Activated CD4-positive, alpha-beta memory T cell treated with anti-CD3 and anti-CD28 coated beads, Interleukin-2, amount 10 ng/mL, durations not matched to agents 7 days and 5 days (primary cell): ENCODE data around the gene PLD6. TPM values are rescaled to one million over a fixed set of nuclear protein-coding genes. Genes with fewer than 3 reads are reported as not detected.
"Not testable (repeated sequence)": the region's sequence is repeated elsewhere in the genome, so short reads cannot be mapped to it uniquely, and the experiment has no call there.

ENCODE experiments used
- CTCF ChIA-PET: fragments of 350-600 bp; sonication (Branson Sonifier 250); formaldehyde crosslinking; loops from one replicate; lab custom pipeline; 2021; ENCODE audit warnings: antibody characterized with exemption, inconsistent platforms; lab: Charles Lee
- POLR2A ChIA-PET: fragments of 350-600 bp; sonication (Branson Sonifier 250); formaldehyde crosslinking; loops from one replicate; lab custom pipeline; 2021; ENCODE audit warnings: antibody characterized with exemption; lab: Charles Lee
- DNase-seq: peaks from one replicate; pipeline ENCODE4 v3.0.0-alpha.2; 2020
- H3K27ac Mint-ChIP-seq: one replicate; pipeline ENCODE4 v1.8.0; 2021; ENCODE audit warnings: mild to moderate bottlenecking, mixed read lengths
- H3K27me3 Mint-ChIP-seq: one replicate; pipeline ENCODE4 v1.8.0; 2021; ENCODE audit warnings: mixed read lengths
- H3K36me3 Mint-ChIP-seq: one replicate; pipeline ENCODE4 v1.8.0; 2021; ENCODE audit warnings: low read depth, mixed read lengths
- H3K4me1 Mint-ChIP-seq: one replicate; pipeline ENCODE4 v1.8.0; 2021; ENCODE audit warnings: mixed read lengths
- H3K4me3 Mint-ChIP-seq: one replicate; pipeline ENCODE4 v1.8.0; 2021; ENCODE audit warnings: mild to moderate bottlenecking, mixed read lengths
- H3K9me3 Mint-ChIP-seq: one replicate; pipeline ENCODE4 v1.8.0; 2021; ENCODE audit warnings: mixed read lengths
- total RNA-seq, 2 experiments: library from RNA; stranded (reverse); gene quantifications; one replicate each; pipeline ENCODE4 v1.2.3, GENCODE V29; 2021

The PLD6 gene
- total RNA-seq, 2 experiments from 2014 or later: 6.3 to 6.6 TPM

DNA sequence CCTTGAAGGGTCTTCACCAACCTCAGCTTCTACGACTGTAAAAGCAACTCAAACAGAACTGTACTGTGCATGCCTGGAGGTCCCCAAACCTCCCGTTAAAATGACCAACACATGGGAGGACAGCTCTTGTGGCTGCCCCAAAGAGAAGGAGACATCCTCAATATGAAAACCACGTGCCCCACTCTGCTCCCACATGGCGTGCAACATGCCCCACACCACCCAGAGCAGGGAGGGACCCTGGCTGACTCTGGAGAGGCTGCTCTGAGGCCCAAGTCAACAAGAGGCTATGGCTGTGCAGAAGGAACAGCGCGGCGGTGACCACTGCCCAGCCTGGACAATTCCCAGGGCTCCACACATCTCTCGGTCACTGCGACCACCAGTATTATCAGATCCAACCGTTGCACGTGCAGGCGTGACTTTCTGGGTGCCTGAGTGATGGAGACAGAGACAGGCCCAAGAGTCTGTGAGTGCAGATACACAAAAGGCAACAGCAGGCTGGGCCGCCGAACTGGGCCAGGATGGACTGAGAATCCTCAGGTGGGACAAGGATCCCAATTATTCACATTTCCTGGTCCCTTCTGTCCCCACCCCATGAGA is 1.4 kb downstream of the PLD6 start:
- peaks cover 23% of the 10 kb centered on the region for H3K36me3 Mint-ChIP-seq
- H3K27ac Mint-ChIP-seq: peak overlapping the region; percentile 73
- no peak for DNase-seq
- H3K4me3 Mint-ChIP-seq: peak overlapping the region; percentile 83
- H3K4me1 Mint-ChIP-seq: peaks cover 31% of the 10 kb centered on the region
- no peaks in the 10 kb centered on the region for H3K9me3 Mint-ChIP-seq
- H3K27me3 Mint-ChIP-seq: no peaks in the 10 kb centered on the region
- ChIA-PET POLR2A (interaction anchor here (0.8 to 6.3 kb wide), 10 partner anchors 10 to 162 kb away, joined by 3 to 49 read pairs (median 8); partner anchors contain the start of genes FLCN and MPRIP), CTCF (interaction anchor here (1.1 to 1.3 kb wide), 2 partner anchors 27 to 63 kb away, joined by 3 read pairs; no protein-coding TSS in a partner anchor)

DNA sequence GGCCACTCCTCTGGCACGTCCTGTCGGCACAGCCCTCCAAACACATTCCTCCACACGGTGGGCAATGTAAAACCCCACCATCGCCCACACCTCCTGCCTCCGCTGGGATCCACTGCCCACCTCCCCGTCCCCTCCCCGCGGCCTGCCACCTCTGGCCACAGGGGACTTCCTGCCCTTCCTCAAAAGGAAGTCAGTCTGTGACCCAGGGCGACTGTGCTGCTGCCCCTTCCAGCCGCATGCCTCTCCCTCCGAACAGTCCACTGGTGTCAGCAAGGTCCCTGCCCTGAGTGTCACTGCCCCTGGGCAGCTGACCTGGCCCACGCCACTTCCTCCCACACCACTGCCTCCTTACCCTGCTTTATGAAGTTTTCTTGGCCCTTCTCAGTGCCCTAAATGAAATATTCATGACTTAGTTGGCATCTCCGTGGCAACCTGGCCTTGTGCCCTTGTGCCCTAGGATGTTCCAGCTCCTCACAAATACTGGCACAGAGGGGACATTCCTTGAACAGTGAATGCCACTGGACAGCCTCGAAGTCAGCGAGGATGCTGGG is 2.0 kb downstream of the PLD6 start:
- CTCF ChIA-PET: interaction anchor here (1.1 kb wide), 1 partner anchor 26 kb away, joined by 3 read pairs; no protein-coding TSS in a partner anchor
- H3K4me1 Mint-ChIP-seq: peaks cover 31% of the 10 kb centered on the region
- peak overlapping the region; percentile 73 for H3K27ac Mint-ChIP-seq
- no peaks in the 10 kb centered on the region for H3K27me3 Mint-ChIP-seq
- H3K36me3 Mint-ChIP-seq: peaks cover 23% of the 10 kb centered on the region
- POLR2A ChIA-PET: interaction anchor here (1.3 to 6.3 kb wide), 5 partner anchors 9 to 31 kb away, joined by 3 to 49 read pairs (median 12); no protein-coding TSS in a partner anchor
- peak overlapping the region; percentile 83 for H3K4me3 Mint-ChIP-seq
- DNase-seq: no peak
- no peaks in the 10 kb centered on the region for H3K9me3 Mint-ChIP-seq

DNA sequence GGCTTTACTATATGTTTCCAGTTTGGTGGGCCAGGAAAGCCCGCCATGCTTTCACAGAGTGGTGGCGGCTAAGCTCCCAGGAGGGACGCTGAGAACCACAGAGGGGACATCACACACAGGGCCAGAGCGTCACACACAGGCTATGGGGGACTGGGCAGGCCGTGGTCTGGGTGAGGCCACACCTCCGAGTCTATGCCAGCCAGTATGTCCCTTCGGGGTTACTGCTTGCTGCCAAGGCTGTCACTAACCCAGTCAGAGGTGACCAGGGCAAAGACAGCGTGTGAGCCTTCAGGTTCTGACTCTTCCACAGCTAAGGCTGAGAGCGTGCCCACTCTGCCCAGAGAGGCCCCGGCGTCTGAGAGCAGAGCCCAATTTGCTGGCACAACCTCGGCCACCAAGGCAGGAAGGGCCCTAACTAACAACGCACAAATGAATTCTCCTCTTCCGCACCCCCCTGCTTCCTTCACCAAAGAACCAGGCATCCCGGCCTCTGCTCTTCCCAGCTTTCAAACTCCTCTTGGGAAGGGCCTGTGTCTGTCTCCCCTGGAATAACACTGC is 2.9 kb downstream of the PLD6 start:
- no peaks in the 10 kb centered on the region for H3K27me3 Mint-ChIP-seq
- ChIA-PET CTCF (no interaction called here), POLR2A (interaction anchor here (2.6 to 6.3 kb wide), 2 partner anchors 14 to 27 kb away, joined by 12 to 49 read pairs; no protein-coding TSS in a partner anchor)
- no peak overlapping the region for H3K4me3 Mint-ChIP-seq
- DNase-seq: no peak
- H3K9me3 Mint-ChIP-seq: no peaks in the 10 kb centered on the region
- H3K27ac Mint-ChIP-seq: no peak overlapping the region
- peaks cover 23% of the 10 kb centered on the region for H3K36me3 Mint-ChIP-seq
- H3K4me1 Mint-ChIP-seq: peaks cover 31% of the 10 kb centered on the region

DNA sequence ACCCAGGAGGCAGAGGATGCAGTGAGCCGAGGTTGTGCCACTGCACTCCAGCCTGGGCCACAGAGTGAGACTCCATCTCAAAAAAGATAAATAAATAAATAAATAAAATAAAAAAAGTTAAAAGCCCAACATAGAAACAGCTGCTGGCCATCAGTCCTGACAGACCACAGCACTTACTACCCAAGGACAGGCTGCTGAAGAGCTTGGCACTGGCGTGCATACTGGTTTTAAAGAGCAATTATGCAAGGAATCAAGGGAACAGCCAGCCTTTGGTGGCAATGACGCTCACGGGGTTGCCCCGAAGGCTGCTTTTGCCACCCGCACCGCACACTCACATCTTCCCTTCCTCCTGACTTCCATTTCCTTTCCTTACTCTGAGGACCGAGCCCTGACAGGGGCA is 4.2 kb downstream of the PLD6 start:
- peaks cover 26% of the 10 kb centered on the region for H3K36me3 Mint-ChIP-seq

GRCh38 chr17:17201271-17201670 is 4.9 kb downstream of the PLD6 start:
- Mint-ChIP-seq H3K9me3 (no peaks in the 10 kb centered on the region), H3K4me1 (peaks cover 37% of the 10 kb centered on the region), H3K27ac (peak overlapping the region; percentile 19), H3K27me3 (no peaks in the 10 kb centered on the region), H3K4me3 (no peak overlapping the region), H3K36me3 (peaks cover 26% of the 10 kb centered on the region)
- POLR2A ChIA-PET: interaction anchor here (1.2 kb wide), 1 partner anchor 24 kb away, joined by 4 read pairs; no protein-coding TSS in a partner anchor
- DNase-seq: no peak
- CTCF ChIA-PET: interaction anchor here (1.2 to 1.3 kb wide), 2 partner anchors 15 to 25 kb away, joined by 3 to 5 read pairs; no protein-coding TSS in a partner anchor

More for the DNA sequence above, 4.2 kb downstream of the PLD6 start:
- ChIA-PET CTCF (no interaction called here), POLR2A (interaction anchor here (1.2 to 6.3 kb wide), 2 partner anchors 13 to 24 kb away, joined by 4 to 49 read pairs; no protein-coding TSS in a partner anchor)
- Mint-ChIP-seq H3K4me3 (no peak overlapping the region), H3K4me1 (peaks cover 38% of the 10 kb centered on the region), H3K9me3 (no peaks in the 10 kb centered on the region), H3K27me3 (no peaks in the 10 kb centered on the region), H3K27ac (no peak overlapping the region)
- DNase-seq: no peak

DNA sequence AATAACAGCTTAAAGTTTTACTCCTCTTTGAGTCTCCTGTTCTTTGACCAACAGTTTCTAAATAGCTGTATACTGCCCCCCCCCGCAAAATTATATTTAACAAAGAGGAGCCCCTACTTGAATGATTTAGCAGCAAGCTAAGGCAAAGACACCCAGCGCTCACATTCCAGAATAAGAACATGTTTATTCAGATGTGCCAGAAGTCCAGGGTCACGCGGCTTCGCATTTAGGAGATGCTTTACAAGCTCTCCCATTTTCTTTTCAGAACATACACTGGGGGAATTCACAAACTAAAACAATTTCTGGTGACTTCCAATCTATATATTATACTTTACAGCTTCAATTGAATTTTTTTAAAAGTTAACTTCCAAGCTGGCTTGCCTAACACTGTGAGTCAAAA is 5.3 kb downstream of the PLD6 start:
- H3K36me3 Mint-ChIP-seq: peaks cover 26% of the 10 kb centered on the region
- H3K9me3 Mint-ChIP-seq: no peaks in the 10 kb centered on the region
- peaks cover 36% of the 10 kb centered on the region for H3K4me1 Mint-ChIP-seq
- H3K27ac Mint-ChIP-seq: peak overlapping the region; percentile 19
- H3K4me3 Mint-ChIP-seq: no peak overlapping the region
- ChIA-PET POLR2A (interaction anchor here (1.2 kb wide), 1 partner anchor 23 kb away, joined by 4 read pairs; no protein-coding TSS in a partner anchor), CTCF (interaction anchor here (1.2 to 1.3 kb wide), 2 partner anchors 15 to 25 kb away, joined by 3 to 5 read pairs; no protein-coding TSS in a partner anchor)
- no peak for DNase-seq
- H3K27me3 Mint-ChIP-seq: no peaks in the 10 kb centered on the region

- no peak for DNase-seq
- peaks cover 26% of the 10 kb centered on the region for H3K36me3 Mint-ChIP-seq
- POLR2A ChIA-PET: no interaction called here
- H3K9me3 Mint-ChIP-seq: no peaks in the 10 kb centered on the region
- H3K27me3 Mint-ChIP-seq: no peaks in the 10 kb centered on the region
- no peak overlapping the region for H3K4me3 Mint-ChIP-seq
- no peak overlapping the region for H3K27ac Mint-ChIP-seq
- peaks cover 31% of the 10 kb centered on the region for H3K4me1 Mint-ChIP-seq
- CTCF ChIA-PET: interaction anchor here (1.2 to 1.3 kb wide), 2 partner anchors 14 to 24 kb away, joined by 3 to 5 read pairs; no protein-coding TSS in a partner anchor
Measured at GRCh38 chr17:17200311-17200710, 5.8 kb downstream of the PLD6 start.

- no peak overlapping the region for H3K27ac Mint-ChIP-seq
- POLR2A ChIA-PET: no interaction called here
- H3K36me3 Mint-ChIP-seq: peaks cover 19% of the 10 kb centered on the region
- CTCF ChIA-PET: interaction anchor here (0.6 kb wide), 1 partner anchor 57 kb away, joined by 3 read pairs; no protein-coding TSS in a partner anchor
- H3K27me3 Mint-ChIP-seq: no peaks in the 10 kb centered on the region
- H3K9me3 Mint-ChIP-seq: no peaks in the 10 kb centered on the region
- H3K4me1 Mint-ChIP-seq: peaks cover 11% of the 10 kb centered on the region
- no peak for DNase-seq
- no peak overlapping the region for H3K4me3 Mint-ChIP-seq
Measured at GRCh38 chr17:17198281-17198680, 7.9 kb downstream of the PLD6 start.

GRCh38 chr17:17196776-17197175 is 9.4 kb downstream of the PLD6 start:
- peaks cover 9% of the 10 kb centered on the region for H3K36me3 Mint-ChIP-seq
- H3K27ac Mint-ChIP-seq: no peak overlapping the region
- no peak overlapping the region for H3K4me3 Mint-ChIP-seq
- H3K27me3 Mint-ChIP-seq: no peaks in the 10 kb centered on the region
- ChIA-PET POLR2A (interaction anchor here (0.8 to 1.3 kb wide), 4 partner anchors 9 to 17 kb away, joined by 3 read pairs; no protein-coding TSS in a partner anchor), CTCF (interaction anchor here (1.3 to 1.5 kb wide), 3 partner anchors 9 to 13 kb away, joined by 3 to 4 read pairs (median 3); partner anchors contain the start of gene PLD6)
- no peak for DNase-seq
- no peaks in the 10 kb centered on the region for H3K9me3 Mint-ChIP-seq
- peaks cover 12% of the 10 kb centered on the region for H3K4me1 Mint-ChIP-seq

DNA sequence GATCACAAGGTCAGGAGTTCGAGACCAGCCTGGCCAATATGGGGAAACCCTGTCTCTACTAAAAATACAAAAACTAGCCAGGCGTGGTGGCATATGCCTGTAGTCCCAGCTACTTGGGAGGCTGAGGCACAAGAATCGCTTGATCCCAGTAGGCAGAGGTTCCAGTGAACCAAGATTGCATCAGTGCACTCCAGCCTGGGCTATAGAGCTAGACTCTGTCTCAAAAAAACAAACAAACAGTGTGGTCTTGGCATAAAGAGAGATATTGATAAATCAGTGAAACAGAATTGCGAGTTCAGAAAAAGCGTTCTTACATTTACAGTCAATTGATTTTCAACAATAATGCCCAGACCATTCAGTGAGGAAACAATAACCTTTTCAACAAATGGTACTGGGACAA is 10.7 kb downstream of the PLD6 start:
- POLR2A ChIA-PET: interaction anchor here (1.0 kb wide), 1 partner anchor 9 kb away, joined by 3 read pairs; no protein-coding TSS in a partner anchor
- CTCF ChIA-PET: interaction anchor here (1.3 kb wide), 1 partner anchor 54 kb away, joined by 3 read pairs; no protein-coding TSS in a partner anchor
- peaks cover 12% of the 10 kb centered on the region for H3K4me1 Mint-ChIP-seq

DNA sequence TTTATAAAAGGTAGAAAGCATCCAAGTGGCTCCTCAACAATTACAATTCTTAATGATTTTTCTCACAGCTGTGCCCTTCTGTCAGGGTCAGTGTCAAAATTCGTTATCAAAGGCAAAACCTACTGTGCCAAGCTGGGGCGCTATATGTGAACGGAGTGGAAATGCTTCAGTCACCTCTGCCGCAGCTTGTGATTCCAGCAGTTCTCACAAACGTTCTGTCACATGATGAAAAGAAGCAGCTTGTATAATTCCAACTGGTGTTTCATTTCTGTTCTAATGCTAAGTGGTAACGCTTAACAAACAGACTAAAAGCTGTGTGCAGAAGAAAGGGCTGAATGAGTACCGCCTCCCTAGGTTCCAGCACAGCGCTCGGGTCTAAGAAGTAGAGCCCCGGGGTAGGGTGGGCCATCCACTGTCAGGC is 14.2 kb downstream of the PLD6 start:
- H3K36me3 Mint-ChIP-seq: peaks cover 24% of the 10 kb centered on the region
- DNase-seq: no peak
- H3K4me1 Mint-ChIP-seq: peaks cover 12% of the 10 kb centered on the region
- no peak overlapping the region for H3K4me3 Mint-ChIP-seq
- H3K27me3 Mint-ChIP-seq: no peaks in the 10 kb centered on the region
- H3K27ac Mint-ChIP-seq: no peak overlapping the region
- POLR2A ChIA-PET: interaction anchor here (1.2 to 8.0 kb wide), 5 partner anchors 9 to 14 kb away, joined by 3 to 49 read pairs (median 7); partner anchors contain the start of gene PLD6
- CTCF ChIA-PET: interaction anchor here (0.7 to 2.1 kb wide), 2 partner anchors 11 to 451 kb away, joined by 4 to 7 read pairs; no protein-coding TSS in a partner anchor
- H3K9me3 Mint-ChIP-seq: no peaks in the 10 kb centered on the region

More for the DNA sequence above, 10.7 kb downstream of the PLD6 start:
- not testable (repeated sequence) for H3K27ac Mint-ChIP-seq, DNase-seq, H3K27me3 Mint-ChIP-seq, H3K4me3 Mint-ChIP-seq, H3K36me3 Mint-ChIP-seq, H3K9me3 Mint-ChIP-seq

- Mint-ChIP-seq H3K4me3 (no peak overlapping the region), H3K36me3 (peaks cover 26% of the 10 kb centered on the region)
Measured at GRCh38 chr17:17191346-17191792, 14.8 kb downstream of the PLD6 start.

More at GRCh38 chr17:17191346-17191792, 14.8 kb downstream of the PLD6 start:
- DNase-seq: no peak
- H3K4me1 Mint-ChIP-seq: peaks cover 15% of the 10 kb centered on the region
- no peak overlapping the region for H3K27ac Mint-ChIP-seq
- CTCF ChIA-PET: interaction anchor here (1.7 to 2.1 kb wide), 2 partner anchors 10 to 12 kb away, joined by 4 to 7 read pairs; no protein-coding TSS in a partner anchor
- POLR2A ChIA-PET: interaction anchor here (1.2 to 8.0 kb wide), 5 partner anchors 8 to 14 kb away, joined by 3 to 49 read pairs (median 7); partner anchors contain the start of gene PLD6
- H3K27me3 Mint-ChIP-seq: no peaks in the 10 kb centered on the region
- no peaks in the 10 kb centered on the region for H3K9me3 Mint-ChIP-seq
